Neuronal stem cell (in vitro differentiated cells): ENCODE measurements around the gene GET4.

Experiments
- DNase-seq: peaks from one replicate; pipeline ENCODE4 v3.0.0-alpha.2; 2013; ENCODE audit warnings: low spot score
- H2AFZ ChIP-seq: one replicate; pipeline ENCODE4 v1.6.1; 2013; ENCODE audit warnings: mild to moderate bottlenecking, low read length, inconsistent platforms
- H2AK5ac ChIP-seq: 2 replicates; pipeline ENCODE4 v1.6.1; 2013; ENCODE audit warnings: low read depth, mild to moderate bottlenecking, inconsistent platforms, low read length, moderate library complexity, mixed read lengths
- H2BK120ac ChIP-seq: 2 replicates; pipeline ENCODE4 v1.6.1; 2013; ENCODE audit warnings: low read depth, mild to moderate bottlenecking, inconsistent platforms, low read length, moderate library complexity, mixed read lengths
- H2BK12ac ChIP-seq: one replicate; pipeline ENCODE4 v1.6.1; 2013; ENCODE audit warnings: low read length, inconsistent platforms
- H2BK15ac ChIP-seq: 2 replicates; pipeline ENCODE4 v1.6.1; 2013; ENCODE audit warnings: mild to moderate bottlenecking, low read length, inconsistent platforms, mixed read lengths
- H2BK5ac ChIP-seq: one replicate; pipeline ENCODE4 v1.6.1; 2013; ENCODE audit warnings: inconsistent platforms, mild to moderate bottlenecking, low read length, moderate library complexity
- H3K14ac ChIP-seq: one replicate; pipeline ENCODE4 v1.6.1; 2013; ENCODE audit warnings: low read length, inconsistent platforms
- H3K18ac ChIP-seq: 2 replicates; pipeline ENCODE4 v1.6.1; 2013; ENCODE audit warnings: low read length, inconsistent platforms
- H3K23ac ChIP-seq: 2 replicates; pipeline ENCODE4 v1.6.1; 2013; ENCODE audit warnings: low read depth, mild to moderate bottlenecking, mixed read lengths, low read length, inconsistent platforms; ENCODE audit not compliant: poor library complexity
- H3K27ac ChIP-seq: replicated peaks from 3 replicates; pipeline ENCODE4 v1.5.1; 2013; ENCODE audit warnings: low read length, inconsistent platforms
- H3K27me3 ChIP-seq, 3 experiments: 2 replicates each; pipeline ENCODE4 v1.6.1; 2013; ENCODE audit warnings: low read length in 3 of 3, mild to moderate bottlenecking in 2 of 3, inconsistent platforms in 1 of 3, low read depth in 1 of 3, mixed read lengths in 1 of 3, moderate library complexity in 1 of 3; ENCODE audit not compliant: control insufficient read depth in 3 of 3, insufficient read depth in 3 of 3
- H3K36me3 ChIP-seq, 2 donors: replicated peaks in 1 of 2; 2 replicates each; pipeline ENCODE4 v1.6.1; 2013; ENCODE audit warnings: low read length in 2 of 2; ENCODE audit not compliant: control insufficient read depth in 2 of 2, insufficient read depth in 2 of 2
- H3K4ac ChIP-seq: 2 replicates; pipeline ENCODE4 v1.6.1; 2013; ENCODE audit warnings: inconsistent platforms, mild to moderate bottlenecking, low read length, moderate library complexity
- H3K4me1 ChIP-seq, 2 donors: 1 replicate in 1 of 2; 2 replicates in 1 of 2; pipeline ENCODE4 v1.6.1; 2013; ENCODE audit warnings: low read length in 2 of 2, low read depth in 1 of 2; ENCODE audit not compliant: control insufficient read depth in 2 of 2, insufficient read depth in 1 of 2
- H3K4me2 ChIP-seq: one replicate; pipeline ENCODE4 v1.6.1; 2013; ENCODE audit warnings: mild to moderate bottlenecking, low read length, inconsistent platforms; ENCODE audit not compliant: insufficient read depth, poor library complexity, severe bottlenecking
- H3K4me3 ChIP-seq, 2 donors: 2 replicates each; pipeline ENCODE4 v1.5.1; 2013; ENCODE audit warnings: low read length in 2 of 2, mild to moderate bottlenecking in 2 of 2, inconsistent platforms in 1 of 2, moderate library complexity in 1 of 2
- H3K79me1 ChIP-seq: one replicate; pipeline ENCODE4 v1.6.1; 2013; ENCODE audit warnings: low read depth, mild to moderate bottlenecking, inconsistent platforms, low read length, moderate library complexity
- H3K9ac ChIP-seq: one replicate; pipeline ENCODE4 v1.6.1; 2013; ENCODE audit warnings: mild to moderate bottlenecking, low read depth, low read length, inconsistent platforms; ENCODE audit not compliant: poor library complexity
- H3K9me3 ChIP-seq, 2 donors: replicated peaks in 1 of 2; 2 replicates each; pipeline versions ENCODE3 to v1.6.1; 2013; ENCODE audit warnings: low read length in 2 of 2, mild to moderate bottlenecking in 2 of 2, inconsistent platforms in 1 of 2, low read depth in 1 of 2, mixed read lengths in 1 of 2, moderate library complexity in 1 of 2; ENCODE audit not compliant: control insufficient read depth in 2 of 2, insufficient read depth in 1 of 2
- H4K8ac ChIP-seq: one replicate; pipeline ENCODE4 v1.6.1; 2013; ENCODE audit warnings: low read depth, mild to moderate bottlenecking, inconsistent platforms, low read length, moderate library complexity
- H4K91ac ChIP-seq: one replicate; pipeline ENCODE4 v1.6.1; 2013; ENCODE audit warnings: low read length, low read depth, mild to moderate bottlenecking, inconsistent platforms; ENCODE audit not compliant: poor library complexity
- WGBS, 2 donors: extraction: QIAGEN DNeasy Blood & Tissue Kit; methylation state at CpG; one replicate each; pipeline ENCODE4 v1.1.7; 2013; ENCODE audit warnings: missing lambda C conversion rate in 2 of 2, mixed read lengths in 1 of 2; ENCODE audit not compliant: insufficient read length in 2 of 2, insufficient replicate concordance in 1 of 2; ENCODE audit errors: extremely low coverage in 2 of 2; 5-methylcytosine and 5-hydroxymethylcytosine counted together

The GET4 gene

DNA sequence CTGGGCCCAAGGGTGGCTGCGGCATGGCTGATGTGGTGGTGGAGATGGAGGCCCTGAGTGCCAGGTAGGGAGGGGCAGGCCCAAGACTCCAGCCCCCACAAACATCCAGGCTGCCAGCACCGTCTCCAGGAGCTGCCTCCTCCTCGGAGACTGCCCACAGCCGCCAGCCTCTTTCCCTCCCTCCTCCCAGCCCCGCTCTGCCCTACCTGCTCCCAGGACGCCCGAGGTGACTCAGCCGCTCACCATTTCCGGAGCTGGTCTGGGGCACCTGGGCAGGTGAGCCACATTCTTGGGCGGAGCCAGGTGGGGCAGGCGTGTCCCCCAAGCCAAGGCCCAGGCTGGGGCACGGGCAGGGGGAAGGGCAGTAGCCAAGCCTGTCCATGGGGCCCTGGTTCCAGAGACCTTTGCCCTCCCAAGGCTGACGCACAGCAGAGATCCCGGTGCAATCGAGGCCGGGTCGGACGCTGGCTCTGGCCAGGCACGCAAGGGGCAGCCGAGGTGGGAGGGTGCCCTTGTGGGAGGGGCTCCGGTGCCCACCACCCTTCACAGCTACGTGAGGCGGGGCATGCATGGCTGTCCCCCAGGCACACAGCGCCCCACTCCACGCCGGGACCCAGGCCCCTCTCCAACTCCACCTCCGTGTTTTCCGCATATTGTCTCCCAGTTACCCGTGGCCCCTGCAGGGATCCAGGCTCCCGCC, 69.4 kb downstream of the GET4 start:
- no peak overlapping the region for H3K4ac ChIP-seq
- no peaks in the 10 kb centered on the region for H3K36me3 ChIP-seq
- DNase-seq: no peak

More for the DNA sequence above, 69.4 kb downstream of the GET4 start:
- no peak overlapping the region for H3K27ac ChIP-seq
- WGBS, 2 donors: no CpG with 5 or more reads among the region's 30 CpGs
- no peaks in the 10 kb centered on the region for H3K4me1 ChIP-seq
- H2AFZ ChIP-seq: no peak overlapping the region
- peak overlapping the region; percentile 65 for H3K23ac ChIP-seq
- peak overlapping the region; percentile 99 for H2AK5ac ChIP-seq
- no peaks in the 10 kb centered on the region for H3K9me3 ChIP-seq
- H2BK120ac ChIP-seq: no peak overlapping the region
- H2BK5ac ChIP-seq: peak overlapping the region; percentile 48
- peak overlapping the region; percentile 90 for H3K18ac ChIP-seq
- H2BK12ac ChIP-seq: peak overlapping the region; percentile 84
- H3K14ac ChIP-seq: peak overlapping the region; percentile 94
- H3K27me3 ChIP-seq: peaks cover 0 to 32% (median 5%) of the 10 kb centered on the region in 3 experiments
- H3K4me2 ChIP-seq: peak overlapping the region; percentile 2
- no peaks in the 10 kb centered on the region for H3K79me1 ChIP-seq
- H4K8ac ChIP-seq: peak overlapping the region; percentile 65
- H3K9ac ChIP-seq: peak overlapping the region; percentile 21
- peak overlapping the region; percentile 49 for H2BK15ac ChIP-seq
- H4K91ac ChIP-seq: no peak overlapping the region
- H3K4me3 ChIP-seq: no peak overlapping the region
